HG02884 (cell line): ENCODE results near the gene ADORA3.
"Not testable (repeated sequence)": the region's sequence is repeated elsewhere in the genome, so short reads cannot be mapped to it uniquely, and the experiment has no call there.

Experiments
- ATAC-seq: cut with Tn5 transposase; IDR thresholded peaks from one replicate; pipeline ENCODE4 v1.9.1; 2021; ENCODE audit warnings: mild to moderate bottlenecking, moderate library complexity; ENCODE audit not compliant: unreplicated experiment

Gene ADORA3

DNA sequence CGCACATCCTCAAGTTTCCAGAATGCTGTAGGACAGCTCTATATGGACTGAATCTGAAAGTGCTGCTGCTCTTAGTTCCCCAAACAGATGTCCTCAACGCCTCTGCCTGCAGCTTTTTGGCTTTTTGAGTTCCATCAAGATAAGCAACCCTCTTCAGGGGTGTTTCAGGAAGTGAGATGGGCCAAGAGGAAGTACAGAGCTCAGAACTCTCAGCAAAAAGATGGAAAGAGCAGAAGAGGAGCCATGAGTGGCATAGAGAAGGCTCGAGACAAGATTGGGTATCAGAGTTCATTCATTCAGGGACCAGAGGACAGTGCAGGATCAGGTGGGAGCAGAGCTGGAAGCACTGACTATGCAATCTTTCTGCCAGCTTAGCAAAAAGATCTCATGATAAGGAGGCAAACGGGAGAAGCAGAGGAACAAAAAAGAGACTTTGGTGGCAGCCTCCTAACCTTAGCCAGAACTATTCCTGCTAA is at the start of gene ADORA3, which contains the start of gene TMIGD3:
TSS of gene ADORA3 (minus strand) at position 49 of the 476 bp plus-strand sequence. CDS start 279 bp downstream, outside the sequence.
TSS of gene TMIGD3 (minus strand) at position 49 of the 476 bp plus-strand sequence. CDS start 279 bp downstream, outside the sequence.
- no peak for ATAC-seq

DNA sequence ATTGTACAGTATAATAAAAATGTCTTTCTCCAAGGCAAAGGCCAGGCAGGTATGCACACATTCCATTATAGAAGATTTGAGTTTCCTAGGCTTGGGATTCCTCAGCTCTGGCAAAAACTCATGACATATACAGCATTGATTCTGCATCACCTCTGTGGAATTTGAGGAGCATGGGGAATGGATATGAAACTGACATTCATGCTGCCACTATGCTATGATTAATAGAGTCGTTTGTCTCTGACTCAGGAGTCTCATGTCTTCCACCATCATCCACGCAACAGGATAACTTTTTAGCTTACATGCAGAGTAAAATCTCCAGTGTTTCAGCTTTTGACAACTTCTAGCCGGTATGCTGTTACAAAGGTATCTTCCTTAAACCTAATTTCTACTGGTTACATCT is 49.8 kb upstream of the ADORA3 start:
- no peak for ATAC-seq

DNA sequence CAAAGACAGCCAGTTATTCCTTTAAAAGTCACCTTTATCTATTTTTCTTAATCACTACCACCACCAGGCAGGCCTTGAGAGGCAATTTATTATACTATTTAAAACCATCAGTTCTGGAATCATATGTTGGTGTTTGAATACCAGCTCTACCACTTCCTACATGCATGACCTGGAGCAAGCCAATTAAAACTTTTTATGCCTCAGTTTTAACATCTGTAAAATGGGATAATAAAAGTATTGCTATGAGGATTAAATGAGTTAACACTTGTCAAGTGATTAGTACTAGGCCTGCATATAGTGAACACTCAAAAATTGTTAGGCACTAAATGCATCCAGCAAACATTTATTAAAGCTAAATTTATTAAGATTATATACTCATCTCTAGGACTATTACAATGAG is 49.2 kb upstream of the ADORA3 start:
- no peak for ATAC-seq

DNA sequence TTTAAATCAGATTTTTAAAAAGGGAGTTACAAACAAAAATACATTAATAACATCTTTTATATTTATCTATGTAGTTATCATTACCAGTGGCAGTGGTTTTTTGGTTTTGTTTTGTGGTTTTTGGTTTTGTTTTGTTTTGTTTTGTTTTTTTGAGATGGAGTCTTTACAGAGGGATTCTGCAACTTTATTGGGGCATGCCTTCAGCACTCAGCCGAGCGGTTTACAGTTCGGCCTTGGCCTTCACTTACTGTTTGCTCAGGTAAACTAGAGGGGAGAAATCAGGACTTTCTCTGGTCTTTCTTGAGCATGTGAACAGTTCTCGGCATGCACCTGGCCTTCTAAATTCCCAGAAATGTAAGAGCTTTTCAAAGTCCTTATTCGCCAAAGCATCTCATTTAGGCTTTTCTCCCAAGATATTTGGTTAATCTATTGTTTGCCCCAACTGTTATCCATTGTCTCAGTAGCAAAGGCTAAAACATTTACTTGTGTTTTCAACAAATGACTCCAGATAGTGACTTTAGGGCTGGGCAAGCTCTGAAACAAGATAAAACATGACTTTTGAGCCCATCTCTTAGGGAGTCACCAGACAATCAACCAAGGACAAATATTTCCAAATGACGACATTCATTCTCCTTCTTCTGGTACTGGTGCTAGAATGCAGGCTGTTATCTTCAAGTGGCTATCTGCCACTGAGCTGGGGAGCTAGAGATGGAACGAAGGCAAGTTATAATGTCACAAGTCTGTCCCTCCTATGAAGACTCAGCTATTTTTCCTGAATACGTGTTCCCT is 48.4 kb upstream of the ADORA3 start:
- no peak for ATAC-seq

DNA sequence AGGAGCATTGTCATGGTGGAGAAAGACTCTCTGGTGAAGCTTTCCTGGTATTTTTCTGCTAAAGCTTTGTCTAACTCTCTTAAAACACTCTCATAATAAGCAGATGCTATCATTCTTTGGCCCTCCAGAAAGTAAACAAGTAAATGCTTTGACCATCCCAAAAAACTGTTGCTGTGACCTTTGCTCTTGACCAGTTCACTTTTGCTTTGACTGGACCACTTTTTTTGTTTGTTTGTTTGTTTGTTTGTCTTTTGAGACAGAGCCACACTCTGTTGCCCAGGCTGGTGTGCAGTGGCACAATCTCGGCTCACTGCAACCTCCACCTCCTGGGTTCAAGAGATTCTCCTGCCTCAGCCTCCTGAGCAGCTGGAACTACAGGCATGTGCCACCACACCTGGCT is 44.4 kb upstream of the ADORA3 start:
- ATAC-seq = not testable (repeated sequence)

DNA sequence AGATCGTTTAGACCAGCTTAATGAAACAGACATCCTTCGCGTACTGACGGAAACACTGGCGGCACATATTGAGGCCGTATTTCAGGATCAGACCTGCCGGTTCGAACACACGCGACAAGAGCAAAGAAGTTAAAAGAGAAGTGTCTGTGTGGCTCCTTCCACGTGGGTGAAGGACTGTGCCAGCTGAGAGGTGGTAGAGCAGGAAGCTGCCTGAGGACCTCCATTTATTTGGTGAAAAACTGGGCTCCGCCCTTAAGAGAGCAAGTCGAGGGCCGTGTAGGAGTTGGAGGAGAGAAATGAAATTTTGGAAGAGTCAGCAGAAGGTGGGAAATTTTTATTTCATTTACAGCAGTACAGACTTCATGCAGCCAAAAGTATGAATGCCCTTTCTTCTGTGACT is 38.8 kb upstream of the ADORA3 start:
- ATAC-seq = no peak

DNA sequence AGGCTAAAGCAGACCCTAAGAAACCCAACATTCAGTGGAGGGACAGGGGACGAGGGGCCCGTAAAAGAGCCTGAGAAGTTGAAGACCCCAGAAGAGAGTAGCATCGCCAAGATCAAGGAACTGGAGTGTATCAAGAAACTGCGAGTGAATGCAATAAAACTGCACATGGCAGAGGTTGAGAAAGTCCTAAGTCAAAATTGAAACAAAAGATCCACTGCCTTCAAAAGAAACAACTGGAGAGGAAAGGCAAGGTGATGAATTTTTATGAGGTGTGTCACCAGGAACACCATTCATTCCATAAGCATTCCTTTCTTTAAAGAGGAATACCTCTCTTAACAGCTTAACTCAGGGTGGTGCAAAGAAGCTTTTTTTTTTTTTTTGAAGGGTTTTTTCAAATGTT is 38.3 kb upstream of the ADORA3 start:
- ATAC-seq = no peak

DNA sequence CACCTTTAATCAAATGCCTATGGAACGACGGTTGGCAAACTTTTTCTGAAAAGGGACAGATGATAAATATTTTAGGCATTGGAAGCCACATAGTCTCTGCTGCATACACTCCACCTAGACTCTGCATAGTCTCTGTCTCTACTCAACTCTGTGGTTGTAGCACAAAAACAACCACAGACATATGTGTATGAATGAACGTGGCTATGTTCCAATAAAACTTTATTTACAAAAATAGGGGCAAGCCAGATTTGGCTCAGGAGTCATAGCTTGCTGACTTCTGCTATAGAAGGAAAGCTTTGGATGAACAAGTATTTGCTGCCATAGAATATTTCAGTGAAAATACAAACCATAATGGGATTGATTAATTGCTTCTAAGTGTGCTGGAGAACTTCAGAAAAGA is 37.5 kb upstream of the ADORA3 start:
- ATAC-seq = no peak

DNA sequence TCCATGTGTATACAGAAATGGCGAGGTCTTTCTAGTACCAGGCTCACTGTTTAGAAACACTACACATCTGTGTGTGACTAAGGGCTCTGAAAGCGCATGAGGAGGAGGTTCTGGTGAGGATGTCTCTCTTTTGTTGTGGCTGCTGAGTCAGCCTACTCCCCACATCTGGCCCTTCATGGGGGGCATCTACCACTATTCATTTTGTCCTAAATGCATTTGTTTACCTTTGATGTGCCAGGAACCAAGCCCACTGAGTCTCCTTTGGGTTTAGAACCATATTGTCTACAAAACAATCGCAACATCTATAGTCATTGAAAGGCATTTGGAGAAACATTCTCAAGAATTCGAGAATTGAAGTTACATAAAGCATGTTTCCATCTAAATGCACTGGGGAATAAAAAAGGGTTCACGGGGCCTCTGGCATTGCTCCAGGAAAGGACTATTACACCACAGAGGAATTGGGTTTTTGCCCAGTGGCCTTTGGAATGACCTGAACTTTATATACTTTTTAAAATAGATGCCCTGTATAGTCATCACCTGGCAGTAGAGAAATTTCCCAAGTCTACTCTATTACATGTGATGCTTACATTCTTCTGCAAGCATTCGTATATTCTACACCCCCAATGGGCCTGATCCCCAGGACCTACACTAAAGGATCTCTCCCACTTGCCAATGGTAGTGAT is 35.1 kb upstream of the ADORA3 start:
- ATAC-seq = no peak

DNA sequence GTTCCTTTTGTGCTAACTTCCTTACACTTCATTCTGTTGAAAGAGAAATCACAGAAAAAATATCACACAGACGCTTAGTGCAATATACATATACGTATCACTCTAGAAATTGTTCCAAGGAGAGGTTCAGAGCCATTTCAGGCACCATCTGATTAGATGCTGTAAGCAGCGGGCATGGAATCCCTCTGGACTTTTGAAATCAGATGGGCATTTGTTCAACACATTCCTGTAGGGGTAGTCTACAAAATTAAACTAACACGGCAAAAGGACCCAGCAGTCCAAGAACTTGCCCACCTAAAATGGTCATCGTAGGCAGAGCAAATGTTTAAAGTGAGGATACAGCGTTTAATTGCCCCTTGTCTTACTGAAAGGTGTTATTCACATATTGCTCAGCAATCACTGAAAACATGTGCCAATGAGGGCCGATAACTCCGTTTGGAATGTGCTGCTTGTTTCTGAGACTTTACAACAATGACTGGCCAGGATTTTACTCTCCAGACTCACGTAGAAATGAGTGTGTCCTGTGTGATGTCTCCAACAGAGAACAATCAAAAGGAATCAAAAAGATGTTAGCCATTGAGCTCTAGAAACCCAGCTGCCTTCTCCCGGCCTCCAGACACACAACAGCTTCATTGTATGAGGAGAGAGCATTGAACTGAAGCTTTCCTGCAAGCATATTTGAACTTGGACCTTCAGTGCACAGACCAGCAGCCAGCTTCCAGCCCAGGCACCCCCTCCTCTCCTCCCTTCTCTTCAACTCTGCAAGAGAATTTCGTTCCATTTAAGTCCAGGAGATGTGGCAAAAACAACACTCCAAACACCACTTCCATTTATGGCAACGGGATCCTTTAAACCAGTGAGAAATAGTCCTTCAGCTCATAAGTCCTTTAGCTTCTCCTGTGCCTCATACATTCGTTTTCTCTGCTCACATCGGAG is 32.1 kb upstream of the ADORA3 start:
- ATAC-seq = no peak

DNA sequence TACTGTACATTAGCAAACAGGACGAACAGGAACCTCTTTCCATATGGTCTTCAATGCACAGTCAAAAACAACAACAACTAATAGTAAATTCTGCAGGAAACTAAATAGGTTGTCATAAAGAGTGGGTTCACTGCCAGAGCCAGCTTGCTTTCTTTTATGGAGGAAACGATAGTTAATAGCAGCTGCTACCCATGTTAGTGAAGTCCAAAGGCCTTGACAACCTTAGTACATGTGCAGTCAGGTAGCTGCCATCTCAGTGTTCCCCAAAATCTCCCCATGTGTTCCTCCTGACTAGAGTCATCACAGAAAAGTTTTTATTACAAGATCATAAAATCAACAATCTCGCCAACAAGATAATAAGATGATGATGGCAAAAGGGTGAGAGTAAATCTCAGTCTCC is 16.6 kb upstream of the ADORA3 start:
- no peak for ATAC-seq

DNA sequence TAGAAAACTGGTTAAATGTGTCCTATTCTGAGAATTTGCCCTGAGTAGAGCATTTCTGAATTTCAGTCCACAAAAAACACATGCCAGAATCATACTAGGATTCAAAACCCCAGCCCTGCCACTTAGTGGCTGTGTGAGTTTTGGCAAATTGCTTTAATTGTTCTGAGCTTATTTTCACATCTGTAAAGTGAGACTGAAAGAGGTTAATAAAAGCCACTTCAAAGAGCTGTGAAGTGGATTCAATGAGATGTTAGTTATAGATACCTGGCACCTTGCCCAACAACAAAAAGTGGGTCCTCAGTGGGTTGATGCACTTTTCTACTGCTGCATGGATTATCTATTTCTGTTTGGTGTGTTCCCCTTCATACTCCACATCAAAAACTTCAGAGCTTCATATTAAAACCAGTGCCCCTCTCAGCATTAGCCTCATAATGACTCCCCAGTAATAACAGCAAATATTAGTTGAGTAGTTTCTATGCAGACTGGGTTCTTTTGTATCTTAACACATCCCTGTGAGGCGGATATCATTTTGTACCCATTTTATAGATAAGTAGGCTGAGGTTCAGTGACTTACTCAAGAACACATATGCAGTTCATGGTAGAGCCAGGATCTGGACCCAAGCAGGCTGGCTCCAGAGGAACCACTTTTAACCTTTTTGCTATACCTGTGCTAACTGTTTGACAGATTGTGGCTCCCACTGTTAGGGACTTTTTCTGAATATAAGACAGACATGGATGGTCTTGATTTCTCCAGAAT is 14.2 kb upstream of the ADORA3 start:
- no peak for ATAC-seq

DNA sequence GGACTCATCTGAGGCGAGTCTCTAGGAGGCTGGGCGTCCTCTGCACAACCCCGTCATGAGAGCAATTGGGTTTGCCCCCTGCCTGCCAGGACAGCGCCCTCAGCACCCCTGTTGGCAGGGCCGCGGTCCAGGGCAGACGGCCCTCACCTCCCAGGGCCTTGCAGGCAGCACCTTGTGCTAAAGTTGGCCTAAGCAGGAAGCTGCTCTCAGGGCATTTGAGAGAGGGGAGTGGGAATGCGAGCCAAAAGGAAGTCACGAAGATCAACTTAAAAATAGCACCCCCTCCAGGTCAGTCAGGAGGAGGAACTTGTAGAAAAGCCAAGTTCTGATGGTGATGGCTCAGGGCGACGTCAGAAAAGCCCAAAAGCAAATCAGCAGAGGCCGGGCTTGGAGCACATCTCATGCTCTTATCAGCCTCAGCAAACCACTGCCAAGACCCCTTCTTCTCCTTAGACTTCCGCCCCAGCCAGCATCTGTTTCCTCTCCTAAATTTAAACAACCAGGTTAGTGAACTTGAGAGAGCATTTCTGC is 12.6 kb upstream of the ADORA3 start:
- ATAC-seq = peak; percentile 67

DNA sequence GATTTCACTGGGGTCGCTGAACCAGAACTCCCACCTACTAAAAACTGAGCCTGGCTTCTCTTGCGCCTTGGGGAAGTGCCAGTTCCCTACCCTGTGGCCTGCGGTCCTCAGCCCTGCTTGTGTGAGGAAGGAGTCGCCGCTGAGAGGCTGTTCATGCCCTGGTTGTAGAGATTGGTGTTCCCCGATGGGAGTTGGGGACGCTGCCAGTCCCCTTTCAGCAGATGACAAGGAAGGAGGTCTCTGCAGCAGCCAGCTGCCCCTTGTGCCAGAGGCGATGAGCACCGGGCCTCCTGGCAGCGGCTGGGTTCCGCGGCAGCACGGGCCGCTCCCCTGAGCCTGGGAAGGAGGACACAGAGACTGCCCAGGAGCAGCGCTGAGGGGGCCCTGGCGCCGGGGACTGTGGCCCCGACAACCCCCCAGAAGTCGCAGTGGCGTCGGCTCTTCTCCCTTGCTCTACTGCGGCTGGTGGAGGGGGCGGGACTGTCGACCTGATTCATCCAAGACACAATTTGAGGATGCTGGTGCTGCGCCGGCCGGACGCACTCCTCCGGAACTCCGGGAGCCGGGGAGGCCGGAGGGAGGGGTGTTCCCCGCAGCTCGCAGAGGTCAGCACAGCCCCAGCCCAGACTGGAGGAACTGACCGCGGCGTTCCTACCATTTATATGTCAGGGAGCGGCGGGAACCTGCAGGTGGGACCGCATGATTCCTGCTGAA is 12.0 kb upstream of the ADORA3 start:
- no peak for ATAC-seq

DNA sequence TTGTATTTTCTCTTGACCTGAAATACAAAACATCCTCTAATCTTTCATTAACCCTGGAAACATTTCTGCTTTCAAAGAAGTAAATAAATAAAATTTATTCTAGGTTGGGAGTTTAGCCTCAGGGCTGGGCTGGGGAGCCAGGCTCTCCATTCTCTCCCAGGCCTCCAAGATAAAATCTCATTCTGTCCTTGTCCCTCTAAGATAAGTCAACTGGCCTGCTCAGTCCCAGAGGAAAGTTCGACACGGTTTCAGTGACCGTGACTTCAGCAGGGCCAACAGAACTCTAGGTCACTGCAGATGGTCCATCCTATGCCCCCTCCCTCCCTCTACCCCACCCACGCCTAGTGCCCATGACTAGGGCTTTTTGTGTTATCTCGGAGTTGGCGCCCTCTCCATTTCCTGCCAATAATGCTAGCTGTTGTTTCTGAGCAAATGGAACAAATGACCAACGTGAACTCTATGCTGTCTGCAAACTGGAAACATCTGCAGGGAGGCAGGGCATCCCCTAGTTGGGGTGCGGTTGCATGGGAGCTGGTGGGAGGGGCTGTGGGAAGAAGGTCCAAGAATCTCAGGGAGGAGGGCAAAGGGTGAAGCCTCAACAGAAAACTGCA is 10.1 kb upstream of the ADORA3 start:
- no peak for ATAC-seq

DNA sequence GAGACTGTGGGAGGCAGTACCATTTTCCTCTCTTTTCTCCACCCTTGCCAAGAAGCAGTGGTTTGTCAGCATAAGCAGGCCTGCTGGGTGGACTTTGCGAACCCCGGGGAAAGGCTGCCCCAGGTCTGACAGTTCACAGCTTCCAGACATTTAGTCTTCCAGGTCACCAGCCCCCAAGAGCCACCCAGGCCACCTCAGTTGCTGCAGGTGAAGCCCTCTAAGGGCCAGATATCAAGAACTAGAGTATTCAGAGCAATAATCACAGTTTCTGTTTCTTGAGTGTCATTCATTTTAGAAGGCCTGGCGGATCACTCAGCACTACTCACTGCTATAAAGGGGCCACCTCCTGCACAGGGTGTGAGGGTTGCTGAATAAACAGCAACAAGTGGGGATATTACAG is 9.5 kb upstream of the ADORA3 start:
- no peak for ATAC-seq

DNA sequence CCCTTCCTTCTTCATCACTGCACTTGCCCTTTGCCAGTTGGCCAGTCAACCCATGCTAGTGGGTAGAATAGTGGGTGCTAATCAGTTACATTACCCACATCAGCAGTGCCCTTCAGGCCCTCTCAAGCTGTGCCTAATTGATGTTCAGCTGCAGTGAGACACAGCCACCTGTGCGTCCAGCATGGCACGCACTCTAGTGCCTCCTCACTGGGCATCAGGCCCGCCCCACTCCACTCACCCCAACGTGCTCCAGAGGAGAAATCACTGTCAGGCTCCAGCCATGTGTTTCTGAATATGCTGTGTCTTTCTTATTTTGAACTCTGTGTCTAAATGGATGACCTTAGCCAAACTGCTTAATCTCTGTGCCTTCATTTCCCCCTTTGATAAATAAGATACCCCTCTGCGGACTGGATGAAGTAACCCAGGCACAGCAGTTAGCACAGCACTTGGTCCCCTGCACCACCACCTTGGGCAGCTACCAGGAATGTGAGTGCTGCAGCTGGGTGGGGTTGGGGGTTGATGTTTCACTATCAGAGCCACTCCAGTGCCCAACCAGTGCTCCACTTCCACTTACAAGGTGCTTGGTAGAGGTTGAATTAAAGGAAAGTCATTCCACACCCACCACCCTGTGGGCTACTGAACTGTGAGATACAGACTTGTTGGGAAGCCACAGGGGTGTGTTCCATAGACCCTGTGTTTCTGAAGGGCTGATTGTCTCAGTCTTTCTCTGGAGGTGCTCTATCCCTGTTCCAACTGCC is 8.9 kb upstream of the ADORA3 start:
- no peak for ATAC-seq

DNA sequence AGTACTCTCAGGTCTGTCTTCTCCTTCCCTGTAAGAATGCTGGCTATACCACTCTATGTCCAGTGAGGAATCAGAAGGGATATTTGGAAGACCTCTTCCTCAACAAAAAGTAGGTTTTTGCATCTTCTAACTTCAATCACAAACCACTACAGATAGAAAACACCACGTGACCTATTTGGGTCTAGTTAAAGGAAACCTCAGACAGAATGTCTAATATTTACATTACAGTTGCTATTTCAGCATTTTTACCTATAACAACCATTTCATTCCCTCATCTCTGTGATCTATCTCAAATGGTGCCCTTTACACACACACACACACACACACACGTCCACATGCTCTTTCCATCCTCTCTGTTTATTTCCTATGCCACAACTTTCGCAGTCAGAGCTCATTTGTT is 7.9 kb upstream of the ADORA3 start:
- ATAC-seq = no peak
